HEK293 (cell line): Measurements from ENCODE around the gene COL6A1.

ENCODE experiments used
- CTCF ChIA-PET: fragments of 350-600 bp; formaldehyde crosslinking; extraction: SDS; loops from one replicate; lab custom pipeline; 2021; ENCODE audit warnings: antibody characterized with exemption; lab: Yijun Ruan, JAX
- POLR2A ChIA-PET: fragments of 300-600 bp; formaldehyde crosslinking; extraction: SDS; loops from one replicate; lab custom pipeline; 2020; ENCODE audit warnings: antibody characterized with exemption, inconsistent platforms; lab: Yijun Ruan, JAX
- H3K27ac ChIP-seq: fragments of 200-500 bp; sonication (Bioruptor generic); 2 replicates; pipeline ENCODE4 v1.5.1; 2014; ENCODE audit warnings: low read depth, low read length, control low read depth, inconsistent platforms; ENCODE audit errors: extremely low read depth
- H3K36me3 ChIP-seq, 2 experiments: fragments of 200-500 bp in 1 of 2; sonication (Bioruptor generic) in 1 of 2; 1 replicate in 1 of 2; 2 replicates in 1 of 2; pipeline ENCODE4 v1.5.1; 2014 to 2017; ENCODE audit warnings: inconsistent platforms in 2 of 2, low read length in 2 of 2; ENCODE audit not compliant: control insufficient read depth in 2 of 2, insufficient read depth in 1 of 2
- H3K4me1 ChIP-seq: fragments of 200-500 bp; sonication (Bioruptor generic); 2 replicates; pipeline ENCODE4 v1.5.1; 2014; ENCODE audit warnings: mild to moderate bottlenecking, low read length, inconsistent platforms; ENCODE audit not compliant: control insufficient read depth, insufficient read depth
- H3K4me3 ChIP-seq: 2 replicates; pipeline ENCODE4 v1.5.1; 2011; ENCODE audit warnings: low read depth, mild to moderate bottlenecking, control low read depth, low read length, moderate library complexity
- H3K9me3 ChIP-seq: fragments of 200-500 bp; sonication (Bioruptor generic); 2 replicates; pipeline ENCODE4 v1.5.1; 2014; ENCODE audit warnings: low read depth, low read length, inconsistent platforms; ENCODE audit not compliant: control insufficient read depth, insufficient read depth
- BCL11B ChIP-seq: fragments of 450-650 bp; formaldehyde crosslinking; IDR thresholded peaks from 2 replicates; pipeline ENCODE4 v1.5.1; 2016; ENCODE audit warnings: low read depth, missing biosample characterization, missing genetic modification characterization
- HOXD13 ChIP-seq: sonication (generic); formaldehyde crosslinking; IDR thresholded peaks from 2 replicates; pipeline ENCODE4 v1.8.0; 2022; ENCODE audit warnings: missing genetic modification reagents, borderline replicate concordance
- KLF16 ChIP-seq: fragments of 450-650 bp; formaldehyde crosslinking; IDR thresholded peaks from 2 replicates; pipeline ENCODE4 v1.5.1; 2017; ENCODE audit warnings: missing biosample characterization, missing genetic modification characterization
- KLF8 ChIP-seq: fragments of 450-650 bp; formaldehyde crosslinking; IDR thresholded peaks from 2 replicates; pipeline ENCODE4 v1.5.1; 2016; ENCODE audit warnings: missing biosample characterization, missing genetic modification characterization
- MZF1 ChIP-seq: fragments of 450-650 bp; formaldehyde crosslinking; IDR thresholded peaks from 2 replicates; pipeline ENCODE4 v1.5.1; 2017; ENCODE audit warnings: missing biosample characterization, missing genetic modification characterization, borderline replicate concordance
- TCF7L2 ChIP-seq: IDR thresholded peaks from 2 replicates; pipeline ENCODE4 v1.6.1; 2011; ENCODE audit warnings: low read depth, mild to moderate bottlenecking, inconsistent platforms, low read length, moderate library complexity, borderline replicate concordance
- TRIM28 ChIP-seq: IDR thresholded peaks from 2 replicates; pipeline ENCODE4 v1.6.1; 2011; ENCODE audit warnings: low read length, control low read depth, borderline replicate concordance
- ZFP41 ChIP-seq: fragments of 450-650 bp; formaldehyde crosslinking; IDR thresholded peaks from 2 replicates; pipeline ENCODE4 v1.5.1; 2016; ENCODE audit warnings: missing biosample characterization, missing genetic modification characterization, borderline replicate concordance
- ZNF19 ChIP-seq: fragments of 450-650 bp; formaldehyde crosslinking; IDR thresholded peaks from 2 replicates; pipeline ENCODE4; 2016; ENCODE audit warnings: missing biosample characterization, missing genetic modification characterization, low read depth
- ZNF394 ChIP-seq: fragments of 450-650 bp; formaldehyde crosslinking; IDR thresholded peaks from 2 replicates; pipeline ENCODE4 v1.5.1; 2016; ENCODE audit warnings: missing biosample characterization, missing genetic modification characterization, mild to moderate bottlenecking, moderate library complexity, borderline replicate concordance
- ZNF473 ChIP-seq: fragments of 450-650 bp; formaldehyde crosslinking; IDR thresholded peaks from 2 replicates; pipeline ENCODE4 v1.5.1; 2017; ENCODE audit warnings: missing biosample characterization, missing genetic modification characterization
- ZNF571 ChIP-seq: fragments of 450-650 bp; formaldehyde crosslinking; IDR thresholded peaks from 2 replicates; pipeline ENCODE4 v1.5.0; 2017; ENCODE audit warnings: missing biosample characterization, missing genetic modification characterization
- ZNF585B ChIP-seq: fragments of 450-650 bp; formaldehyde crosslinking; IDR thresholded peaks from 2 replicates; pipeline ENCODE4 v1.5.1; 2016; ENCODE audit warnings: missing biosample characterization, missing genetic modification characterization
- ZNF660 ChIP-seq: fragments of 450-650 bp; IDR thresholded peaks from 2 replicates; pipeline ENCODE4 v1.5.1; 2018; ENCODE audit warnings: missing biosample characterization, mild to moderate bottlenecking, missing genetic modification characterization
- ZNF747 ChIP-seq: fragments of 450-650 bp; formaldehyde crosslinking; IDR thresholded peaks from 2 replicates; pipeline ENCODE4 v1.5.1; 2016; ENCODE audit warnings: missing biosample characterization, missing genetic modification characterization
- ZSCAN23 ChIP-seq: fragments of 450-650 bp; formaldehyde crosslinking; IDR thresholded peaks from 2 replicates; pipeline ENCODE4 v1.5.1; 2016; ENCODE audit warnings: missing biosample characterization, missing genetic modification characterization
- TF ChIP-seq, protein P1 (sequence below): fragments of 450-650 bp; formaldehyde crosslinking; IDR thresholded peaks from 2 replicates; pipeline ENCODE4 v1.5.1; 2016; ENCODE audit warnings: missing biosample characterization, missing genetic modification characterization
- TF ChIP-seq, protein P2 (sequence below): fragments of 450-650 bp; formaldehyde crosslinking; IDR thresholded peaks from 2 replicates; pipeline ENCODE4 v1.5.1; 2017; ENCODE audit warnings: missing biosample characterization, missing genetic modification characterization
- TF ChIP-seq, protein P3 (sequence below): fragments of 450-650 bp; formaldehyde crosslinking; IDR thresholded peaks from 2 replicates; pipeline ENCODE4 v1.5.1; 2016; ENCODE audit warnings: missing biosample characterization, missing genetic modification characterization, borderline replicate concordance
- TF ChIP-seq, protein P4 (sequence below): fragments of 450-650 bp; formaldehyde crosslinking; IDR thresholded peaks from 2 replicates; pipeline ENCODE4 v1.5.1; 2016; ENCODE audit warnings: missing biosample characterization, missing genetic modification characterization
- TF ChIP-seq, protein P5 (sequence below): fragments of 450-650 bp; formaldehyde crosslinking; IDR thresholded peaks from 2 replicates; pipeline ENCODE4 v1.5.1; 2016; ENCODE audit warnings: missing biosample characterization, missing genetic modification characterization, borderline replicate concordance
- TF ChIP-seq, protein P6 (sequence below): fragments of 450-650 bp; formaldehyde crosslinking; IDR thresholded peaks from 2 replicates; pipeline ENCODE4 v1.5.1; 2016; ENCODE audit warnings: missing biosample characterization, missing genetic modification characterization

Gene COL6A1

DNA sequence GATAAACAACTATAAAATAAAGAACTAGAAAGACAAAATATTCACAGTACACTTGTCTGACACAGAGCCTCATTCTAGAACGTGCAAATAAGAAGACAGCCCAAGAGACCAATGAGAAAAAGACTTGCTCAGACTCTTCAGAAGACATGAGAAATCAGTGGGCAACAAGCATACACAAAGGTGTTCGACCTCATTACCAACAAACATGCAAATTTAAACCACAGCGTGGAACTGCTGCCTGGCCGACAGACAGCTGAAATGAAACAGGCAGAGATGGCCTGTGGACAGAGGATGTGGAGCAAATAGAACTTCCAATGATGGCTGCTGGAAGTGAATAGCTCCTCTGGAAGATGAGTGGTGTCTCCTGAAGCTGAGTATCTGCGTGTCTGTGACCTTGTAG lies 22.4 kb upstream of the COL6A1 start:
- no peaks in the 10 kb centered on the region for H3K36me3 ChIP-seq
- CTCF ChIA-PET, result interaction anchor here (1.0 kb wide), 1 partner anchor 11 kb away, joined by 3 read pairs; no protein-coding TSS in a partner anchor
- no peak overlapping the region for H3K27ac ChIP-seq
- POLR2A ChIA-PET, result no interaction called here
- H3K4me1 ChIP-seq, result no peaks in the 10 kb centered on the region
- TF ChIP-seq ZNF747 (no peak), KLF8 (no peak), ZNF571 (tag by site-specific recombination) (no peak), HOXD13 (no peak), ZFP41 (tag by site-specific recombination) (no peak)
- no peak overlapping the region for H3K4me3 ChIP-seq
- no peaks in the 10 kb centered on the region; the same call in 1 of the 2 replicates for H3K9me3 ChIP-seq

DNA sequence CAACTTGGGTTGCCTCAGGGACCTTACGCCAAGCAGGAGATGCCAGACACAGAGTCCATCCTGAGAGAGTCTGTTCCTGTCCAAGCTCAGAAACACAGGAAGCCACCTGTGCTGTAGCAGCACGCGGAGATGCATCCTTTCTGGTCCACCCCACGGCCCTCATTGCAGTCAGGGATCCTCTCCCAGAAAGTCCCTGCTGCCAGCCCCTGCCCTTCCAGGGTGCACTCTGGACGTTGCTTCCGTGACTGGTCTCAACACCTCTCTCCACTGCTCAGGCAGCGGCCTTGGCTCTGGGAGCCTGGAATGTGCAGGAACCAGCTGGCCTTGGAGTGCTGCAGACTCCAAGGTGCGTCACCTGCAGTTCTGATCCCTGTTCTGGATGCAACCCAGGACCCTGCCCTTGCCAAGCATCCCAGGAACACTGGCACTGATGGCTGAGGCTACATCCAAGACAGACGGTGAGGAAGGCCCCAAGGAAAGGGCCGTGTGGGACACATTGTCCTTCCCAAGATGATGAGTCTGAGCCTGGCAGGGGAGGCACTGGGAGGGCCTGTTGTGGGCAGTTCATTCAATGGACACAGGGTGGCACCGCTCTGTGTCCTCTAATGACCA lies 21.7 kb upstream of the COL6A1 start:
- CTCF ChIA-PET, result interaction anchor here (1.0 kb wide), 1 partner anchor 10 kb away, joined by 3 read pairs; no protein-coding TSS in a partner anchor
- no peaks in the 10 kb centered on the region; the same call in 1 of the 2 replicates for H3K9me3 ChIP-seq
- H3K4me1 ChIP-seq, result no peaks in the 10 kb centered on the region
- no peaks in the 10 kb centered on the region for H3K36me3 ChIP-seq
- H3K27ac ChIP-seq, result no peak overlapping the region
- H3K4me3 ChIP-seq, result no peak overlapping the region
- POLR2A ChIA-PET, result no interaction called here
- no peak for TF ChIP-seq ZNF394
- no peak for TF ChIP-seq BCL11B (tag by site-specific recombination)
- TF ChIP-seq ZNF660, result no peak
- TF ChIP-seq, protein P1, sequence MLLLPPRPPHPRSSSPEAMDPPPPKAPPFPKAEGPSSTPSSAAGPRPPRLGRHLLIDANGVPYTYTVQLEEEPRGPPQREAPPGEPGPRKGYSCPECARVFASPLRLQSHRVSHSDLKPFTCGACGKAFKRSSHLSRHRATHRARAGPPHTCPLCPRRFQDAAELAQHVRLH (tag by site-specific recombination), result no peak
- TF ChIP-seq, protein P2, sequence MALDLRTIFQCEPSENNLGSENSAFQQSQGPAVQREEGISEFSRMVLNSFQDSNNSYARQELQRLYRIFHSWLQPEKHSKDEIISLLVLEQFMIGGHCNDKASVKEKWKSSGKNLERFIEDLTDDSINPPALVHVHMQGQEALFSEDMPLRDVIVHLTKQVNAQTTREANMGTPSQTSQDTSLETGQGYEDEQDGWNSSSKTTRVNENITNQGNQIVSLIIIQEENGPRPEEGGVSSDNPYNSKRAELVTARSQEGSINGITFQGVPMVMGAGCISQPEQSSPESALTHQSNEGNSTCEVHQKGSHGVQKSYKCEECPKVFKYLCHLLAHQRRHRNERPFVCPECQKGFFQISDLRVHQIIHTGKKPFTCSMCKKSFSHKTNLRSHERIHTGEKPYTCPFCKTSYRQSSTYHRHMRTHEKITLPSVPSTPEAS, result no peak
- TF ChIP-seq, protein P3, sequence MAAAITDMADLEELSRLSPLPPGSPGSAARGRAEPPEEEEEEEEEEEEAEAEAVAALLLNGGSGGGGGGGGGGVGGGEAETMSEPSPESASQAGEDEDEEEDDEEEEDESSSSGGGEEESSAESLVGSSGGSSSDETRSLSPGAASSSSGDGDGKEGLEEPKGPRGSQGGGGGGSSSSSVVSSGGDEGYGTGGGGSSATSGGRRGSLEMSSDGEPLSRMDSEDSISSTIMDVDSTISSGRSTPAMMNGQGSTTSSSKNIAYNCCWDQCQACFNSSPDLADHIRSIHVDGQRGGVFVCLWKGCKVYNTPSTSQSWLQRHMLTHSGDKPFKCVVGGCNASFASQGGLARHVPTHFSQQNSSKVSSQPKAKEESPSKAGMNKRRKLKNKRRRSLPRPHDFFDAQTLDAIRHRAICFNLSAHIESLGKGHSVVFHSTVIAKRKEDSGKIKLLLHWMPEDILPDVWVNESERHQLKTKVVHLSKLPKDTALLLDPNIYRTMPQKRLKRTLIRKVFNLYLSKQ, result no peak
- TF ChIP-seq, protein P4, sequence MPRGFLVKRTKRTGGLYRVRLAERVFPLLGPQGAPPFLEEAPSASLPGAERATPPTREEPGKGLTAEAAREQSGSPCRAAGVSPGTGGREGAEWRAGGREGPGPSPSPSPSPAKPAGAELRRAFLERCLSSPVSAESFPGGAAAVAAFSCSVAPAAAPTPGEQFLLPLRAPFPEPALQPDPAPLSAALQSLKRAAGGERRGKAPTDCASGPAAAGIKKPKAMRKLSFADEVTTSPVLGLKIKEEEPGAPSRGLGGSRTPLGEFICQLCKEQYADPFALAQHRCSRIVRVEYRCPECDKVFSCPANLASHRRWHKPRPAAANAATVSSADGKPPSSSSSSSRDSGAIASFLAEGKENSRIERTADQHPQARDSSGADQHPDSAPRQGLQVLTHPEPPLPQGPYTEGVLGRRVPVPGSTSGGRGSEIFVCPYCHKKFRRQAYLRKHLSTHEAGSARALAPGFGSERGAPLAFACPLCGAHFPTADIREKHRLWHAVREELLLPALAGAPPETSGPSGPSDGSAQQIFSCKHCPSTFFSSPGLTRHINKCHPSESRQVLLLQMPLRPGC (tag by site-specific recombination), result no peak
- TF ChIP-seq TCF7L2, result no peak
- no peak for TF ChIP-seq ZNF473 (tag by site-specific recombination)
- no peak for TF ChIP-seq MZF1 (tag by site-specific recombination)
- TF ChIP-seq TRIM28, result no peak
- TF ChIP-seq ZNF585B, result no peak
- no peak for TF ChIP-seq KLF16
- TF ChIP-seq, protein P5, sequence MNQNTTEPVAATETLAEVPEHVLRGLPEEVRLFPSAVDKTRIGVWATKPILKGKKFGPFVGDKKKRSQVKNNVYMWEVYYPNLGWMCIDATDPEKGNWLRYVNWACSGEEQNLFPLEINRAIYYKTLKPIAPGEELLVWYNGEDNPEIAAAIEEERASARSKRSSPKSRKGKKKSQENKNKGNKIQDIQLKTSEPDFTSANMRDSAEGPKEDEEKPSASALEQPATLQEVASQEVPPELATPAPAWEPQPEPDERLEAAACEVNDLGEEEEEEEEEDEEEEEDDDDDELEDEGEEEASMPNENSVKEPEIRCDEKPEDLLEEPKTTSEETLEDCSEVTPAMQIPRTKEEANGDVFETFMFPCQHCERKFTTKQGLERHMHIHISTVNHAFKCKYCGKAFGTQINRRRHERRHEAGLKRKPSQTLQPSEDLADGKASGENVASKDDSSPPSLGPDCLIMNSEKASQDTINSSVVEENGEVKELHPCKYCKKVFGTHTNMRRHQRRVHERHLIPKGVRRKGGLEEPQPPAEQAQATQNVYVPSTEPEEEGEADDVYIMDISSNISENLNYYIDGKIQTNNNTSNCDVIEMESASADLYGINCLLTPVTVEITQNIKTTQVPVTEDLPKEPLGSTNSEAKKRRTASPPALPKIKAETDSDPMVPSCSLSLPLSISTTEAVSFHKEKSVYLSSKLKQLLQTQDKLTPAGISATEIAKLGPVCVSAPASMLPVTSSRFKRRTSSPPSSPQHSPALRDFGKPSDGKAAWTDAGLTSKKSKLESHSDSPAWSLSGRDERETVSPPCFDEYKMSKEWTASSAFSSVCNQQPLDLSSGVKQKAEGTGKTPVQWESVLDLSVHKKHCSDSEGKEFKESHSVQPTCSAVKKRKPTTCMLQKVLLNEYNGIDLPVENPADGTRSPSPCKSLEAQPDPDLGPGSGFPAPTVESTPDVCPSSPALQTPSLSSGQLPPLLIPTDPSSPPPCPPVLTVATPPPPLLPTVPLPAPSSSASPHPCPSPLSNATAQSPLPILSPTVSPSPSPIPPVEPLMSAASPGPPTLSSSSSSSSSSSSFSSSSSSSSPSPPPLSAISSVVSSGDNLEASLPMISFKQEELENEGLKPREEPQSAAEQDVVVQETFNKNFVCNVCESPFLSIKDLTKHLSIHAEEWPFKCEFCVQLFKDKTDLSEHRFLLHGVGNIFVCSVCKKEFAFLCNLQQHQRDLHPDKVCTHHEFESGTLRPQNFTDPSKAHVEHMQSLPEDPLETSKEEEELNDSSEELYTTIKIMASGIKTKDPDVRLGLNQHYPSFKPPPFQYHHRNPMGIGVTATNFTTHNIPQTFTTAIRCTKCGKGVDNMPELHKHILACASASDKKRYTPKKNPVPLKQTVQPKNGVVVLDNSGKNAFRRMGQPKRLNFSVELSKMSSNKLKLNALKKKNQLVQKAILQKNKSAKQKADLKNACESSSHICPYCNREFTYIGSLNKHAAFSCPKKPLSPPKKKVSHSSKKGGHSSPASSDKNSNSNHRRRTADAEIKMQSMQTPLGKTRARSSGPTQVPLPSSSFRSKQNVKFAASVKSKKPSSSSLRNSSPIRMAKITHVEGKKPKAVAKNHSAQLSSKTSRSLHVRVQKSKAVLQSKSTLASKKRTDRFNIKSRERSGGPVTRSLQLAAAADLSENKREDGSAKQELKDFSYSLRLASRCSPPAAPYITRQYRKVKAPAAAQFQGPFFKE (tag by site-specific recombination), result no peak
- no peak for TF ChIP-seq ZNF19 (tag by site-specific recombination)
- TF ChIP-seq, protein P6, sequence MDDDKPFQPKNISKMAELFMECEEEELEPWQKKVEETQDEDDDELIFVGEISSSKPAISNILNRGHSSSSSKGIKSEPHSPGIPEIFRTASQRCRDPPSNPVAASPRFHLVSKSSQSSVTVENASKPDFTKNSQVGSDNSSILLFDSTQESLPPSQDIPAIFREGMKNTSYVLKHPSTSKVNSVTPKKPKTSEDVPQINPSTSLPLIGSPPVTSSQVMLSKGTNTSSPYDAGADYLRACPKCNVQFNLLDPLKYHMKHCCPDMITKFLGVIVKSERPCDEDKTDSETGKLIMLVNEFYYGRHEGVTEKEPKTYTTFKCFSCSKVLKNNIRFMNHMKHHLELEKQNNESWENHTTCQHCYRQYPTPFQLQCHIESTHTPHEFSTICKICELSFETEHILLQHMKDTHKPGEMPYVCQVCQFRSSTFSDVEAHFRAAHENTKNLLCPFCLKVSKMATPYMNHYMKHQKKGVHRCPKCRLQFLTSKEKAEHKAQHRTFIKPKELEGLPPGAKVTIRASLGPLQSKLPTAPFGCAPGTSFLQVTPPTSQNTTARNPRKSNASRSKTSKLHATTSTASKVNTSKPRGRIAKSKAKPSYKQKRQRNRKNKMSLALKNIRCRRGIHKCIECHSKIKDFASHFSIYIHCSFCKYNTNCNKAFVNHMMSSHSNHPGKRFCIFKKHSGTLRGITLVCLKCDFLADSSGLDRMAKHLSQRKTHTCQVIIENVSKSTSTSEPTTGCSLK (tag by site-specific recombination), result no peak
- no peak for TF ChIP-seq ZSCAN23
